ENCODE results near the gene LYSET.

The LYSET gene

DNA sequence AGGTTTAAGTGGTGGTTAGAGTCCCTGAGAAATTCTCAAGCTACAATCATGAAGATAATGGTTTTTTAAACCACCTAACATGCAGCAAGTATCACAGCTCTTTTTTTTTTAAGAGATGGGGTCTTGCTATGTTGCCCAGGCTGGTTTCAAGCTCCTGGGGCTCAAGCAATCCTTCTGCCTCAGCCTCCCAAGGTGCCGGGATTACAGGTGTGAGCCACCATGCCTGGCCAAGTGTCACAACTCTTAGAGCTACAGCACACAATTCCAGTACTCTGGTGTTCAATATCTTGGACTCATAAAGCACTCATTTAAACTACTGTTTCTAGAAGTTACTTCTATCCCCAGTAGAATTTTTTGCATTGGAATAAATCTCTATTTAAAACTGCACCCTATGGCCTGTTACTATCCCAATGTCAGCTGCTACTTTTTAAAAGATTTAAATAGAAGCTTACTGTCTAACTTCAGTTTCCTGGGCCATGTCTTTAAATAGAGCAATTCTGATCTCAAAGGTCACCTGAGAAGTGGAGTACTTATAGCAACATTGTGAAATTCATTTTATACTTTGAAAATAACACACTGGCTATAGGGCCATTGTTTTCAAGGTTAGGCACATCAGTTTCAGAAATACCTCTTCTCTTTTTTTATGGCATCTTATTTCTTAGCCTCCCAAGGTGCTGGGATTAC is 10.3 kb downstream of the LYSET start:
- H3K36me3 Mint-ChIP-seq, result peaks cover 4% of the 10 kb centered on the region
- peaks cover 3% of the 10 kb centered on the region for H3K4me1 Mint-ChIP-seq
- no peak overlapping the region for H3K27ac Mint-ChIP-seq
- H3K4me3 Mint-ChIP-seq, result no peak overlapping the region
- H3K27me3 Mint-ChIP-seq, result no peaks in the 10 kb centered on the region
- H3K9me3 Mint-ChIP-seq, result no peaks in the 10 kb centered on the region

DNA sequence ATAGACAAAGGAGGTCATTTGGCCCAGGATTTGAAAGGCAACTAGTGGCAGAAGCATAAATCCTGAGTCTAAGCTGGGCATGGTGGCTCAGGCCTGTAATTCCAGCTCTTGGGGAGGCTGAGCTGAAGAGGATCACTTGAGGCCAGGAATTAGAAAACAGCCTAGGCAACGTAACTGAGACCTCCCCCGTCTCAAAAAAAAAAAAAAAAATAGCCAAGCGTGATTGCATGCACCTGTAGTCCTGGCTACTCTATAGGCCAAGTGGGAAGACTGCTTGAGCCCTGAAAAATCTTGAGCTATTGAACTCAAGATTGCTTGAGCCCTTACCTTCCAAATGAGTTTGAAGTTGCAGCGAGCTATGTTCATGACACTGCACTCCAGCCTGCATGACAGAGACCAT is 13.9 kb downstream of the LYSET start:
- no peaks in the 10 kb centered on the region for H3K9me3 Mint-ChIP-seq
- no peaks in the 10 kb centered on the region for H3K27me3 Mint-ChIP-seq
- H3K4me1 Mint-ChIP-seq, result peaks cover 7% of the 10 kb centered on the region
- no peak overlapping the region for H3K27ac Mint-ChIP-seq
- no peak overlapping the region for H3K4me3 Mint-ChIP-seq
- H3K36me3 Mint-ChIP-seq, result peaks cover 2% of the 10 kb centered on the region

DNA sequence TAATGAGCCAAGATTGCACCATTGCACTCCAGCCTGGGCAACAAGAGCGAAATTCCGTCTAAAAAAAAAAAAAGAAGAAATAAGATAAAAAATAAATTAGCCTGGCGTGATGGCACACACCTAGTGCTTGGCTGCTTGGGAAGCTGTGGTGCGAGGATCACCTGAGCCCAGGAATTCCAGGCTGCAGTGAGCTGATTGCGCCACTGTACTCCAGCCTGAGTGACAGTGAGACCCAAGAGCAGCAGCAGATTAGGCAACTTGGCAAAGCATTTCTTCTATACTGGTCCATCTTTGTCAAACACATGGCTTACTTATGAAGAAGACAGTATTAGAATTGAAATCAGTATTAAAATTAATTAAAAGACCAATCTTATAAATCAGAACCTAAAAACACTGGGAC is 15.4 kb downstream of the LYSET start:
- Mint-ChIP-seq H3K27ac (no peak overlapping the region), H3K9me3 (no peaks in the 10 kb centered on the region), H3K4me1 (peaks cover 19% of the 10 kb centered on the region), H3K4me3 (no peak overlapping the region), H3K27me3 (no peaks in the 10 kb centered on the region), H3K36me3 (peaks cover 4% of the 10 kb centered on the region)

DNA sequence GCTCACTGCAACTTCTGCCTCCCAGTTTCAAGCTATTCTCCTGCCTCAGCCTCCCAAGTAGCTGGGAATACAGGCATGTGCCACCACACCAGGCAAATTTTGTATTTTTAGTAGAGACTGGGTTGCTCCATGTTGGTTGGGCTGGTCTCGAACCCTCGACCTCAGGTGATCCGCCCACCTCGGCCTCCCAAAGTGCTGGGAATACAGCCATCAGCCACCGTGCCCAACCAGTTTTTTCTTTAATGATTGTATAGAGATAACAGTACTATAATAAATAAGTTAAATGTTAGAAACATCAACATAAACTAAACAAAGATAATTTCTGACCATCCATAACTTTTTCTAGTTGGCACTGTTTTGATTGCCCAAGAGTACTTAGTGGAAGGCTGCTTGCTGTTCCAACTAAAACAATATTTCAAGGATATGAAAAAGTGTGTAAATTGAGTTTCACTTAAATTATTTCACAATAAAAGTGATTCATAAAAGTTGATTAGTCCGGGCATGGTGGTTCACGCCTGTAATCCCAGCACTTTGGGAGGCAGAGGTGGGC is 16.1 kb downstream of the LYSET start:
- H3K36me3 Mint-ChIP-seq, result peaks cover 4% of the 10 kb centered on the region
- H3K4me1 Mint-ChIP-seq, result peaks cover 26% of the 10 kb centered on the region
- no peaks in the 10 kb centered on the region for H3K27me3 Mint-ChIP-seq
- no peaks in the 10 kb centered on the region for H3K9me3 Mint-ChIP-seq
- H3K27ac Mint-ChIP-seq, result no peak overlapping the region
- no peak overlapping the region for H3K4me3 Mint-ChIP-seq

DNA sequence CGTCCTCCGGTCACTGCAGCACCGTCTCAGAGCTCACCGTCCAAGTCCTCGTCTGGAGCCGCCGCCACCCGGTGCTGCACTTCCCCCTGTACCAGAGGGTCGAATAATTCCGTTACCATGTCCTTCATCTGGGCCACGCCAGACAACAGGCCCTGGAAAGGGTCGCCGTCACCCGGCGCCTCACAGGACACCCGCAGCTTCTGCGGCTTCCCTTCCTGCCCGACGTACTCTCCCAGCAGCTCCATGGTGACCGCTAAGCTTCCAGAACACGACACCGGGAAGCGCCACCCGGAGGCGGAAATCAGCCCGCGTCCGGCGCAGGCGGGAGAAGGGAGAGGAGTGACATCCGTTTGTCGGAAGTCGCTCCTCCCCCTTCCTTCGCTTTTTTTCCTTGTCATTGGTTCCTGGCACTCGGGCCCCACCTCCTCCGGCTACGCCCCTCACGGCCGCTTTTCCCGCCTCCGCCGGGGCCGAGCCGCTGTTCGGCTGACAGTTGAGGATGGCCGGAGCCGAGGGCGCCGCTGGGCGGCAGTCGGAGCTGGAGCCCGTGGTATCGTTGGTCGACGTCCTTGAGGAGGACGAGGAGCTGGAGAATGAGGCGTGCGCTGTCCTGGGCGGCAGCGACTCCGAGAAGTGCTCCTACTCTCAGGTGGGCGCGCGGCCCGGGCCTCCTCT is 21.8 kb downstream of the LYSET start, which contains the start of the genes GON7 and UBR7:
Gene GON7 (minus strand): TSS at position 273 of the 675 bp plus-strand sequence. CDS start 28 bp downstream, at position 245.
Gene UBR7 (plus strand): TSS at position 464 of the 675 bp plus-strand sequence. CDS start 36 bp downstream, at position 500.
- Mint-ChIP-seq H3K9me3 (no peaks in the 10 kb centered on the region), H3K27ac (peak within 1 kb of the TSS; percentile 96), H3K4me3 (peak within 1 kb of the TSS; percentile 99), H3K36me3 (peaks cover 2% of the 10 kb centered on the region), H3K4me1 (peaks cover 57% of the 10 kb centered on the region), H3K27me3 (no peaks in the 10 kb centered on the region)

DNA sequence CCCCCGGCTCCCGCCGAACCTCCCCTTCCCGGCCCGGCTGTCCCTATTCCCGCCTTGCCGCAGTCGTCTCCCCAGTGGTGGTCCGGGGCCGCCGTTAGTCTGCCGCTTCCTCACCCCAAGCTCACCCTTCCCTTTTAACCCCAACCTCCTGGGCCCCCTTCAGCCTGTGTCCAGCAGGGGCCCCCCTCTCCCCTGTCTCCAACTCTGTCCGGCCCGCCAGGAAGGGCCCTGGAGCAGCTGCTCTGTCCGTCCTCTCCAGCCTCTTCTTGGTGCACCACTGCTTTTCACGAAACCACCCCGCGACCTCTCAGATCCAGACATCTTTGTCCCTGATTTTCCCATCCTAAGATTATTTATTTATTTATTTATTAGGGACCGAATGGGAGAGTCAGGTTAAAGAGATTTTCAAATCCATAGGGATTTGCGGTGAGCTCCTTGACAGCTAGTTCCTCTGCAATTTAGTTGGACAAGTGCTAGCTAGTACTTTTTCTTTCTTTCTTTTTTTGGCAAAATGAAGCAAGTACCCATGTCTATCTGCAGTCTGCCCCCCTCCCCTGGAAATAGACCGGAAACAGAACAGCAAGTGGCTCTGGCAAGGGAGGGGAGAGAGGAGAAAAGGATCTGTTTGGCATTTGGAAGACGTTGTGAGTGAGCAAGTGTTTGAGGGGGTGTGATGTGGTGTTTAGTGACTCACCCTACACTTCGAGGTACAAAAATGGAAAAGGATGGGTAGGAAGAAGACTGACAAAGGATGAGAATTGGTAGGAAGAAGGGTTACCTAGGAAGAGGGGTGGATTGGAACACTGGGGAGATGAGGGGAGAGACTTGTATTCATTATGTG is 22.6 kb downstream of the LYSET start:
- H3K36me3 Mint-ChIP-seq, result peaks cover 6% of the 10 kb centered on the region
- H3K4me1 Mint-ChIP-seq, result peaks cover 55% of the 10 kb centered on the region
- H3K27ac Mint-ChIP-seq, result peak overlapping the region; percentile 96
- H3K4me3 Mint-ChIP-seq, result peak overlapping the region; percentile 99
- H3K27me3 Mint-ChIP-seq, result no peaks in the 10 kb centered on the region
- H3K9me3 Mint-ChIP-seq, result no peaks in the 10 kb centered on the region

DNA sequence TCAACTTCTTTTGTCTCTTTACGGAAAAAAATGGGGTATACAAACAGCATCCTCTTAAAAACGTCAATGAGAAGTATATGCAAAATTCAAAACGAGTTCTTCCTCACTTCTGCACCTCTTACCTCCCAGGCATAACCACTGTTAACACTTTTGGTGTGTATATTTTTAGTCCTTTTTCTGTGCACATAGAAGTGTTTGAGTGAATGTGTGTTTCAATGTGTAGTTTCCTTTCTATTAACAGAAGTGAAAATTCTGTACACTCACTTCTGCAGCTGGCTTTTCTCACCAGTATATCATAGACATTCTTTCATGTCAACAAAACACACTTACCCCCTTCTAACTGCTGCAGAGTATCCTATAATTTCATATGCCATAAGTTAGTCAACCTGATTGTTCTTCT is 27.3 kb downstream of the LYSET start:
- H3K36me3 Mint-ChIP-seq, result peaks cover 8% of the 10 kb centered on the region
- H3K4me3 Mint-ChIP-seq, result no peak overlapping the region
- no peaks in the 10 kb centered on the region for H3K9me3 Mint-ChIP-seq
- H3K27me3 Mint-ChIP-seq, result no peaks in the 10 kb centered on the region
- peaks cover 26% of the 10 kb centered on the region for H3K4me1 Mint-ChIP-seq
- no peak overlapping the region for H3K27ac Mint-ChIP-seq

DNA sequence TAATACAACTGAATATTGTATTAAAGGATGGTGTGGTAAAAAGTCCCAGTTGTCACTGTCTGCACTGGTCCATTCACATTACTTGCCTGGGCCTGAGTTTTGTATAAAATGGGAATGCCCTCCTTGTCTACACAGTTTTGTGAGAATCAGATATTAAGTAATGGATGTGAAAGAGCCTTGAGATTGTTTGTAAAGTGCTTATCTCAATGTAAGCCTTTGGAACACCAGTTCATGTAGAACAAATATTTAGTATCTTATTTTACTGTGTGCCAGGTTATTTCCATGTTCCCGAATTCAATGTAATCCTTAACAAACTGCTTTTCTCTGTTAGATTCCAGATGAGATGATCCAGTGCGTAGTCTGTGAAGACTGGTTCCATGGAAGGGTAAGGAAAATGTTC is 29.5 kb downstream of the LYSET start:
- peaks cover 13% of the 10 kb centered on the region for H3K36me3 Mint-ChIP-seq
- no peaks in the 10 kb centered on the region for H3K9me3 Mint-ChIP-seq
- H3K27me3 Mint-ChIP-seq, result no peaks in the 10 kb centered on the region
- H3K4me1 Mint-ChIP-seq, result peaks cover 7% of the 10 kb centered on the region
- H3K27ac Mint-ChIP-seq, result no peak overlapping the region
- H3K4me3 Mint-ChIP-seq, result no peak overlapping the region

DNA sequence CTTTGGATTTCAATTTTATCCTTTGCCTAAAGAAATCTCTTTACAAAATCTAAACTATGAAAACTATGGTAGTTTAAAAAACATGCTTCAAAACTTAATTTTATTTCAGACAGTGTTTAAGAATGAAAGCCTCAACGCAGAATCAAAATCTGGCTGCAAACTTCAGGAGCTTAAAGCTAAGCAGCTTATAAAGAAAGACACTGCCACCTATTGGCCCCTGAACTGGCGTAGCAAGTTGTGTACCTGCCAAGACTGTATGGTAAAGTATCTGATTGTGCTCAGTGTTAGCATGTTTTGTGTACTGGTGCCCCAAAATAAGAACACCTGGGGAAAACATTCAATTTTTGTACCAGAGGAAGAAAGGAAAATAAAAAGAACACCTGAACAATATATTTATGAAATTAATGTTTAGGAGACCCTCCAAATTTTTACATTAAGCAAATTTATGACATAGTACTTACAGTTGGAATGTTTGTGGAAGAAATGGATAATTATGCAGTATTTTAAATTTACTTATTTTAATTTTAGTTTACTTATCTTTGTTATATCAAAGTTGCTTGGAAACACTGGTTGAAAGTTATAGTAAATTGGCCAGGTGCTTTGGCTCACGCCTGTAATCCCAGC is 34.1 kb downstream of the LYSET start:
- Mint-ChIP-seq H3K4me1 (no peaks in the 10 kb centered on the region), H3K4me3 (no peak overlapping the region), H3K9me3 (no peaks in the 10 kb centered on the region), H3K27ac (no peak overlapping the region), H3K27me3 (no peaks in the 10 kb centered on the region), H3K36me3 (peaks cover 19% of the 10 kb centered on the region)

DNA sequence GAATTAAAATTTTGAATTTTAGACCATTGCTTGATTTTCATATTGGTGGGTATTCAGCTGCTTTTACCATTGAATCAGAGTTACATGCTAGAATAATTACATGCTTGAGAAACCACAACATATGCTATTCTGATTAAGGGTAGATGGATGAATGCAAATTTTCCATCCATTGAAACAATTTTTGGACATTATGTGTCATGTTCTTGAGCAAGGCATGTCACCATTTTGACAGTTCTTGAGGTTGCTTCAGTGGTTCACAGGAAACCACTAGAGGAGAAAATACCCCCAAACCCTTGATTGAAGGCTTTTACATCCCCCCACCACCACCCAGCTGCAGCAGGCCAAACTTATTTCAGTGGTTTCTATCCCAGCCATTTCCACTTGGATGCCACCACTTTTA is 35.4 kb downstream of the LYSET start:
- H3K27me3 Mint-ChIP-seq, result no peaks in the 10 kb centered on the region
- H3K4me3 Mint-ChIP-seq, result no peak overlapping the region
- H3K27ac Mint-ChIP-seq, result no peak overlapping the region
- peaks cover 22% of the 10 kb centered on the region for H3K36me3 Mint-ChIP-seq
- no peaks in the 10 kb centered on the region for H3K4me1 Mint-ChIP-seq
- no peaks in the 10 kb centered on the region for H3K9me3 Mint-ChIP-seq

DNA sequence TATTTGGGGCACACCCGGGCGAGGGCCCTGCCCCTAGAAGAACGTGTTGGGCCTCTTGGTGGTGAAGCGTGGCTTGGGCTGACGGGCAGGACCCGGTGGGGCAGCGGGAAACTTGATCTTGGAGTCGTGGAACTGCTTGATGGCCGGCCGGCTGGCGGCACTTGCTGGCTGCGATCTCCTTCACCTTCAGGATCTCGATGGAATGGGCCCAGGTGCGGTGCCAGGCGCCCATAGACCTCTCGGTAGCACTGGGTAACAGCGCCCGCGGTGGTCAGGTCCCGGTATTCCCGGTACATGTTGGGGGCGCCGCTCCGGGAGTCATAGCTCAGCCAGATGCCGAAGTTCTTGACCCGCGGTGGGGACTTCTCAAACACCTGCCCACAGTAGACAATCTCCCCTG is 38.4 kb downstream of the LYSET start:
- no peaks in the 10 kb centered on the region for H3K9me3 Mint-ChIP-seq
- no peaks in the 10 kb centered on the region for H3K4me1 Mint-ChIP-seq
- H3K4me3 Mint-ChIP-seq, result no peak overlapping the region
- no peak overlapping the region for H3K27ac Mint-ChIP-seq
- no peaks in the 10 kb centered on the region for H3K27me3 Mint-ChIP-seq
- peaks cover 30% of the 10 kb centered on the region for H3K36me3 Mint-ChIP-seq

DNA sequence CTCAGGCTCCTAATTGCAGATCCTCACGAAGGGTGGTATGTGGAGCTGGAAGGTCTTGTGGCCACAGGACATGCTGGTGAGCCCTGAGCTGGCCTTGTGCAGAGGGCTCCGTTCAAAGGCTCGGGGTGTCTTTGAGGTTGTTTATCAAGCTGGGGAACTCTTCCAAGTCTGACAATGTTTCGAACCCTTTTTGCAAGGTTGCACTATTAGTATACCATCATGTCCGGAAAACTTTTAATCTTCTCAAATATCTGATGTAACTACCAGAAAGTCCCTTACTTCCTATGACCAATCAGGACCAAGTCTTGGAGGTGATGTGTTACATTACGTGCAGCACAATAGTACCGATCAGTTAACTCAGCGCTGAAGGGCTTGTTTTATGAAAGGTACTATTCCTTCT is 43.4 kb downstream of the LYSET start:
- Mint-ChIP-seq H3K4me1 (peaks cover 13% of the 10 kb centered on the region), H3K9me3 (no peaks in the 10 kb centered on the region), H3K27me3 (peaks cover 2% of the 10 kb centered on the region), H3K36me3 (peaks cover 22% of the 10 kb centered on the region), H3K27ac (no peak overlapping the region), H3K4me3 (no peak overlapping the region)

DNA sequence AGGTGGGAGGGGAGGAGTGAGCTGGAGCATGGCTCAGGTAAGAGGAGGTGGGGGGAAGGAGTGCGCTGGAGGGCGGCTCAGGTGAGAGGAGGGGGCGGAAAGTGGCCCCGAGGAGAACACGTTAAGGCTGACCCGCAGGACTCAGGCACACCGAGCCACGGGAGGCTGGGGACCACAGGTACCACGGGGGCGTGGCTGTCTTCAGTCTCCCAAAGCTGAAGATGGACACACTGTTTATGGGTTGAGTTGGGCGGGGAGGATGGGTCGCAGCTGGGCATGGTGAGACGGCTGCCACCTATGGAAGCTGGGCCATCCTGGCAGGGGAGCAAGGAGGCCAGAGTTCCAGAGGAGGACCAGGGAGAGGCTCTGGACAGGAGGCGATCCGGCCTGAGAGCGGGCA is 45.4 kb downstream of the LYSET start:
- H3K27ac Mint-ChIP-seq, result peak overlapping the region; percentile 46

DNA sequence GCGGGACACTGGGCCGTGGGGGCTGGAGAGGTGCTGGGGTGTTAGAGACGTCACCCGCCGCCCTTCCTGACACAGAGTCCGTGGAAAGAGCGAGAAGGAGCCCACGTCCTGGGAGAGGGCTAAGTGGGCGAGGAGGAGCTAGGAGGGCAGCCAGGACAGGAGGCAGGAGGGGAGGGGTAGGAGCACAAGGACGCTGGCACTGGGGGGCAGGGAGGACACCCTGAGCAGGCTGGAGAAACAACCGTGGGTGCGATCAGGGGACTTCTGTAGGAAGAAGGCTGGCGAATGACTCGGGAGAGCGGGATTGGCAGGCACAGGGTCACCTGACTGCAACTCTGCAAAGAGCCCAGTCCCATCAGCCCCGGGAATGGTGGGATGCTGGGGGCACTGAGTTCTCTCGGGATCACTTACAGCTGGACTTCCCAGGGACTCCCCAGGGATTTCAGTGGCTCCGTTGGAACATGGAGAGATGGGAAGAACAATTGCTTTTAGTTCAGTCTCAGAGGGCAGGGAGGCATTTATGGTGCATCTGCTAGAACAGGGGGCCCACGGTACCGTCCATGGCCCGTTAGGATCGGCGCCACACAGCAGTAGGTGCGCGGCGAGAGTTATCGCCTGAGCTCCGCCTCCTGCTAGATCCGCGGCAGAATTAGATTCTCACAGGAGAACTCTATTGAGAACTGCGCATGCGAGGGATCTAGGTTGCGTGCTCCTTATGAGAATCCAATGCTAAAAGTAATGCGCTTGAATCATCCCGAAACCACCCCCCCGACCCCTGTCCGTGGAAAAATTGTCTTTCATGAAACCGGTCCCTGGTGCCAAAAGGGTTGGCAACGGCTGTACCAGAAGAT is 46.2 kb downstream of the LYSET start:
- Mint-ChIP-seq H3K36me3 (peaks cover 10% of the 10 kb centered on the region), H3K9me3 (no peaks in the 10 kb centered on the region), H3K4me3 (peak overlapping the region; percentile 64), H3K4me1 (peaks cover 13% of the 10 kb centered on the region), H3K27ac (no peak overlapping the region), H3K27me3 (peaks cover 2% of the 10 kb centered on the region)

More for the DNA sequence above, 45.4 kb downstream of the LYSET start:
- Mint-ChIP-seq H3K9me3 (no peaks in the 10 kb centered on the region), H3K4me1 (peaks cover 13% of the 10 kb centered on the region), H3K36me3 (peaks cover 15% of the 10 kb centered on the region), H3K27me3 (peaks cover 2% of the 10 kb centered on the region), H3K4me3 (peak overlapping the region; percentile 64)

All from activated naive CD4-positive, alpha-beta T cell treated with anti-CD3 and anti-CD28 coated beads, Interleukin-2, amount 50 U/mL, for 24 hours (primary cell).